K562 (cell line): ENCODE data around the gene KCNH2. TPM values are rescaled to one million over a fixed set of nuclear protein-coding genes. Genes with fewer than 3 reads are reported as not detected.

Source experiments
- BCLAF1 ChIP-seq, 2 experiments: fragments of 450-650 bp in 1 of 2; IDR thresholded peaks; 2 replicates each; pipeline ENCODE4 v1.6.1; 2011 to 2017; ENCODE audit warnings: low read depth in 2 of 2, antibody characterized with exemption in 1 of 2, borderline replicate concordance in 1 of 2, low read length in 1 of 2, mild to moderate bottlenecking in 1 of 2, mixed read lengths in 1 of 2; ENCODE audit not compliant: control insufficient read depth in 1 of 2
- CBFA2T2 ChIP-seq: fragments of 450-650 bp; conservative IDR thresholded peaks from 2 replicates; pipeline ENCODE4 v1.6.1; 2017; ENCODE audit warnings: mild to moderate bottlenecking
- CTCF ChIP-seq, 3 experiments: IDR thresholded peaks in 2 of 3; conservative IDR thresholded peaks in 1 of 3; 2 replicates each; pipeline ENCODE4 v1.5.1; 2011 to 2012; ENCODE audit warnings: low read length in 3 of 3, mild to moderate bottlenecking in 3 of 3, control low read depth in 2 of 3, improper control_type of control experiment in 1 of 3, inconsistent platforms in 1 of 3, low read depth in 1 of 3, mixed read lengths in 1 of 3, moderate library complexity in 1 of 3; ENCODE audit not compliant: insufficient read depth in 2 of 3
- FOXM1 ChIP-seq, 2 experiments: fragments of 450-650 bp in 1 of 2; sonication (generic) in 1 of 2; formaldehyde crosslinking in 1 of 2; IDR thresholded peaks; 2 replicates each; pipeline versions ENCODE4 v1.6.1 to v1.9.0; 2017 to 2022; ENCODE audit warnings: low read depth in 2 of 2, mild to moderate bottlenecking in 2 of 2, missing genetic modification reagents in 1 of 2, moderate library complexity in 1 of 2
- HMG20A ChIP-seq: fragments of 450-650 bp; formaldehyde crosslinking; conservative IDR thresholded peaks from 2 replicates; pipeline ENCODE4 v1.4.0; 2020; ENCODE audit warnings: mild to moderate bottlenecking, mixed read lengths
- HMG20B ChIP-seq: fragments of 250-450 bp; sonication (Bioruptor Pico); IDR thresholded peaks from 2 replicates; pipeline ENCODE4 v1.5.0; 2021; ENCODE audit warnings: mild to moderate bottlenecking
- JUN ChIP-seq, 2 experiments: sonication (generic) in 1 of 2; formaldehyde crosslinking in 1 of 2; IDR thresholded peaks; 2 replicates each; pipeline versions ENCODE4 v1.6.1 to v1.8.0; 2012 to 2022; ENCODE audit warnings: borderline replicate concordance in 2 of 2, mild to moderate bottlenecking in 2 of 2, improper control_type of control experiment in 1 of 2, low read depth in 1 of 2, low read length in 1 of 2, missing genetic modification reagents in 1 of 2
- KAT2B ChIP-seq: IDR thresholded peaks from one replicate; pipeline ENCODE4 v1.6.1; 2012; ENCODE audit warnings: low read depth, mild to moderate bottlenecking, control low read depth, inconsistent platforms, low read length, moderate library complexity
- MBD2 ChIP-seq: sonication (generic); IDR thresholded peaks from 2 replicates; pipeline ENCODE4 v1.6.1; 2016; ENCODE audit warnings: low read depth, borderline replicate concordance
- MCM5 ChIP-seq: fragments of 450-650 bp; IDR thresholded peaks from 2 replicates; pipeline ENCODE4 v1.6.1; 2016; ENCODE audit warnings: low read depth
- MECOM ChIP-seq: fragments of 250-450 bp; sonication (Bioruptor Pico); IDR thresholded peaks from 2 replicates; pipeline ENCODE4 v1.8.0; 2022; ENCODE audit warnings: inconsistent platforms
- MTF1 ChIP-seq: fragments of 250-450 bp; sonication (Bioruptor Pico); IDR thresholded peaks from 2 replicates; pipeline ENCODE4 v1.9.0; 2021; ENCODE audit warnings: moderate library complexity, mild to moderate bottlenecking, inconsistent platforms, borderline replicate concordance
- PCBP2 ChIP-seq: fragments of 200-400 bp; formaldehyde crosslinking; IDR thresholded peaks from 2 replicates; pipeline ENCODE4 v1.6.1; 2018; ENCODE audit warnings: low read length, low read depth, mild to moderate bottlenecking, moderate library complexity; ENCODE audit not compliant: poor library complexity, severe bottlenecking
- PPARD ChIP-seq: fragments of 250-450 bp; sonication (Bioruptor Pico); IDR thresholded peaks from 2 replicates; pipeline ENCODE4 v1.8.0; 2022; ENCODE audit warnings: inconsistent platforms, mild to moderate bottlenecking, moderate library complexity
- PTTG1 ChIP-seq: fragments of 450-650 bp; IDR thresholded peaks from 2 replicates; pipeline ENCODE4 v1.6.1; 2016; ENCODE audit warnings: low read depth, mild to moderate bottlenecking, missing genetic modification characterization, missing compliant biosample characterization
- RCOR1 ChIP-seq, 2 experiments: IDR thresholded peaks; 2 replicates each; pipeline ENCODE4 v1.6.1; 2012; ENCODE audit warnings: low read depth in 2 of 2, low read length in 2 of 2, borderline replicate concordance in 1 of 2, improper control_type of control experiment in 1 of 2
- ZNF217 ChIP-seq: sonication (generic); formaldehyde crosslinking; IDR thresholded peaks from 2 replicates; pipeline ENCODE4 v1.8.0; 2022; ENCODE audit warnings: mild to moderate bottlenecking, missing genetic modification reagents
- ZSCAN29 ChIP-seq: fragments of 450-650 bp; IDR thresholded peaks from 2 replicates; pipeline ENCODE4 v1.6.1; 2017
- polyA plus RNA-seq, 8 experiments: library from polyadenylated mRNA; depleted of rRNA in 4 of 8; stranded (reverse) in 5 of 8; unstranded in 3 of 8; fragments of >200 nt; fragmentation: Nextera tagmentation in 2 of 8; fragmentation: Illumina TruSeq in 1 of 8; extraction: Ambion mirVana in 2 of 8; extraction: Trizol in 1 of 8; gene quantifications; 2 replicates each; pipeline versions ENCODE4 v1.2.1 to v1.2.3, GENCODE V29; 2011 to 2014; ENCODE audit warnings: inconsistent platforms in 1 of 8, missing spikeins in 1 of 8
- total RNA-seq, 7 experiments: library from RNA; depleted of rRNA in 6 of 7; stranded (reverse); fragments of >200 nt in 6 of 7; fragmentation: Illumina TruSeq in 2 of 7; extraction: Trizol in 2 of 7; gene quantifications; 2 replicates each; pipeline versions ENCODE4 v1.2.1 to v1.2.3, GENCODE V29; 2011 to 2021; ENCODE audit warnings: low replicate concordance in 1 of 7
- TF ChIP-seq, protein P1 (sequence below): sonication (generic); formaldehyde crosslinking; IDR thresholded peaks from 2 replicates; pipeline ENCODE4 v1.8.1; 2022; ENCODE audit warnings: missing genetic modification reagents

Gene KCNH2
- total and polyA plus RNA-seq, 9 of the 15 experiments (the other 6 are each of a cell fraction or from before 2014, with no cell fraction given): 18.1 to 368 (median 218) TPM

DNA sequence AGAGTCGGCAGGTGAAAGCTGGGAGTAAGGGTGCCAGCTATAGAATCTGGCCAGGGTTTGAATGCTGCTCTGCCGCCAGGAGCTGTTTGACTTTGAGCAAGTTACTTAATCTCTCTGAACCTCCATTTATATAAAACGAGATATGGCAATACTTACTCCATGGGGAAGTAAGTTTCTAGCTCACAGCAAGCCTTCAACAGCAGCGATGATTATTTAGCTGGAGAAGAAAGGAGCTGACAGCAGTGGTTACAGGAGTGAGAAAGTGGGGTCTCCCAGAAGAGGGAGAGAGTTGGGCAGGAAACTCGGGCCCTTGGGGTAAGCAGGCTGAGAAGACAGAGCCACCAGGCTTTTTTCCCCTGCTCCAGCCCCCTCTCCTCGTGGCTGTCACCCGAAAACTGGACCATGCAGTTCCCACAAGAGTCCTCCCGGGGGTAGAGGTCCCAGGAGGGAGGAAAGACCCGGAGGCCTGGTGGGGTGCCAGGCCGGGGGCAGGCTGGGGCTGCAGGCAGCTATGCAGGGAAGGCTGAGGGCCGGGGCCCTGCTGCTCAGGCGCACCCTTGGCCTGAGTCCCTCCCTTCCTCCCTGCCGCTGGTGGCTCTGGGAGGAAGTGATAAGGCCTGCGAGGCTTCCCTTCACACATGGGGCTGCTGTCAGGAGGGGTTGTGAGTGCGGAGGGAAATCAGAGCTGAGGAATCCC is 16.2 kb upstream of the KCNH2 start (continued):
- no peak for TF ChIP-seq BCLAF1 (IDR thresholded peaks at IDR 0.05; ENCODE audit: borderline replicate concordance in 1 of 2, control insufficient read depth in 1 of 2, low read depth in 2 of 2, low read length in 1 of 2)
- peak; percentile 94 for TF ChIP-seq CBFA2T2
- TF ChIP-seq PTTG1: peak; percentile 83
- TF ChIP-seq JUN (IDR thresholded peaks at IDR 0.05; ENCODE audit: borderline replicate concordance, low read depth, low read length): peak; percentile 52; the same call in 1 of the 2 replicates
- no peak for TF ChIP-seq JUN (CRISPR knock-in tag; IDR thresholded peaks at IDR 0.05; ENCODE audit: borderline replicate concordance)
- peak; percentile 94; the same call in 1 of the 2 replicates for TF ChIP-seq HMG20B (CRISPR knock-in tag)
- TF ChIP-seq CTCF (IDR thresholded peaks at IDR 0.05 in 2 of 3, conservative IDR thresholded peaks at IDR 0.05 in 1 of 3; ENCODE audit: insufficient read depth in 2 of 3, low read depth in 1 of 3, low read length in 3 of 3): no peak; a peak in 1 of 6 replicates
- peak; percentile 49; the same call in 1 of the 2 replicates for TF ChIP-seq MBD2
- no peak for TF ChIP-seq MCM5
- peak; percentile 100 for TF ChIP-seq RCOR1 (IDR thresholded peaks at IDR 0.05; ENCODE audit: borderline replicate concordance in 1 of 2, low read depth in 2 of 2, low read length in 2 of 2)
- no peak for TF ChIP-seq KAT2B
- no peak for TF ChIP-seq PPARD
- peak; percentile 43; the same call in 1 of the 2 replicates for TF ChIP-seq FOXM1 (IDR thresholded peaks at IDR 0.05; ENCODE audit: low read depth)
- TF ChIP-seq FOXM1 (CRISPR knock-in tag; IDR thresholded peaks at IDR 0.05; ENCODE audit: low read depth): no peak
- TF ChIP-seq MECOM (CRISPR knock-in tag): 0 out of 2 replicates have a peak, but pooled peaks have one; percentile 36
- TF ChIP-seq, protein P1, sequence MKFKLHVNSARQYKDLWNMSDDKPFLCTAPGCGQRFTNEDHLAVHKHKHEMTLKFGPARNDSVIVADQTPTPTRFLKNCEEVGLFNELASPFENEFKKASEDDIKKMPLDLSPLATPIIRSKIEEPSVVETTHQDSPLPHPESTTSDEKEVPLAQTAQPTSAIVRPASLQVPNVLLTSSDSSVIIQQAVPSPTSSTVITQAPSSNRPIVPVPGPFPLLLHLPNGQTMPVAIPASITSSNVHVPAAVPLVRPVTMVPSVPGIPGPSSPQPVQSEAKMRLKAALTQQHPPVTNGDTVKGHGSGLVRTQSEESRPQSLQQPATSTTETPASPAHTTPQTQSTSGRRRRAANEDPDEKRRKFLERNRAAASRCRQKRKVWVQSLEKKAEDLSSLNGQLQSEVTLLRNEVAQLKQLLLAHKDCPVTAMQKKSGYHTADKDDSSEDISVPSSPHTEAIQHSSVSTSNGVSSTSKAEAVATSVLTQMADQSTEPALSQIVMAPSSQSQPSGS (CRISPR knock-in tag): no peak
- no peak for TF ChIP-seq PCBP2
- TF ChIP-seq HMG20A (CRISPR knock-in tag): peak; percentile 78; the same call in 1 of the 2 replicates
- TF ChIP-seq MTF1 (CRISPR knock-in tag): no peak
- no peak for TF ChIP-seq ZNF217 (CRISPR knock-in tag)
- TF ChIP-seq ZSCAN29: no peak
